OCI-LY1 (cell line): ENCODE data around the gene SDK1.

Source experiments
- H2AFZ ChIP-seq: fragments of 200-600 bp; sonication (generic), shearing (Covaris generic); 2 replicates; pipeline ENCODE4 v1.6.0; 2014; ENCODE audit warnings: antibody characterized with exemption, mild to moderate bottlenecking, low read length
- H3F3A ChIP-seq: fragments of 200-600 bp; sonication (generic), shearing (Covaris generic); 2 replicates; pipeline ENCODE4 v1.6.0; 2014; ENCODE audit warnings: mild to moderate bottlenecking, antibody characterized with exemption, low read length, moderate library complexity; ENCODE audit not compliant: insufficient read depth
- H3K27ac ChIP-seq: fragments of 200-600 bp; sonication (generic); 2 replicates; pipeline ENCODE4 v1.5.1; 2014; ENCODE audit warnings: low read length, mixed run types, mild to moderate bottlenecking, low read depth; ENCODE audit not compliant: poor library complexity, severe bottlenecking
- H3K27me3 ChIP-seq: fragments of 200-600 bp; sonication (generic); 2 replicates; pipeline ENCODE4 v1.6.0; 2014; ENCODE audit warnings: antibody characterized with exemption, mild to moderate bottlenecking, low read length, moderate library complexity; ENCODE audit not compliant: insufficient read depth
- H3K36me3 ChIP-seq: fragments of 200-600 bp; sonication (generic); 2 replicates; pipeline ENCODE4 v1.6.1; 2014; ENCODE audit warnings: mild to moderate bottlenecking, antibody characterized with exemption, low read length, moderate library complexity, mixed read lengths; ENCODE audit not compliant: insufficient read depth
- H3K4me1 ChIP-seq: fragments of 200-600 bp; sonication (generic); 2 replicates; pipeline ENCODE4 v1.5.1; 2014; ENCODE audit warnings: mild to moderate bottlenecking, low read length, moderate library complexity; ENCODE audit not compliant: insufficient read depth, severe bottlenecking
- H3K4me2 ChIP-seq: fragments of 200-600 bp; sonication (generic), shearing (Covaris generic); 2 replicates; pipeline ENCODE4 v1.6.1; 2014; ENCODE audit warnings: low read length
- H3K4me3 ChIP-seq: fragments of 200-600 bp; sonication (generic); 2 replicates; pipeline ENCODE4 v1.5.1; 2014; ENCODE audit warnings: low read length, low read depth, mild to moderate bottlenecking, mixed read lengths; ENCODE audit not compliant: poor library complexity, severe bottlenecking
- H3K79me2 ChIP-seq: fragments of 200-600 bp; shearing (Covaris generic); 2 replicates; pipeline ENCODE4 v1.6.1; 2016; ENCODE audit warnings: mixed run types, low read length, mixed read lengths; ENCODE audit not compliant: insufficient read depth
- H3K9ac ChIP-seq: fragments of 200-600 bp; sonication (generic), shearing (Covaris generic); 2 replicates; pipeline ENCODE4 v1.6.1; 2014; ENCODE audit warnings: mild to moderate bottlenecking, low read length, mixed read lengths
- H3K9me2 ChIP-seq: fragments of 200-600 bp; sonication (generic), shearing (Covaris generic); 2 replicates; pipeline ENCODE4 v1.6.1; 2014; ENCODE audit warnings: low read depth, mild to moderate bottlenecking, low read length, mixed read lengths
- H3K9me3 ChIP-seq: fragments of 200-600 bp; shearing (Covaris generic); 2 replicates; pipeline ENCODE4 v1.6.1; 2014; ENCODE audit warnings: low read length, mixed read lengths
- H4K20me1 ChIP-seq: fragments of 200-600 bp; sonication (generic), shearing (Covaris generic); 2 replicates; pipeline ENCODE4 v1.6.0; 2016; ENCODE audit warnings: mild to moderate bottlenecking, low read length; ENCODE audit not compliant: insufficient read depth
- EZH2 ChIP-seq: fragments of 200-600 bp; sonication (generic), shearing (Covaris generic); IDR thresholded peaks from 2 replicates; pipeline ENCODE4 v1.8.0; 2017; ENCODE audit warnings: borderline replicate concordance, mixed run types, mild to moderate bottlenecking, antibody characterized with exemption, low read length, moderate library complexity, mixed read lengths
- TF ChIP-seq, protein P1 (sequence below): fragments of 200-600 bp; sonication (generic), shearing (Covaris generic); IDR thresholded peaks from 2 replicates; pipeline ENCODE4 v1.5.1; 2017; ENCODE audit warnings: mild to moderate bottlenecking, antibody characterized with exemption, low read length, moderate library complexity, mixed read lengths

The SDK1 gene

GRCh38 chr7:4108951-4109350 is 807.9 kb downstream of the SDK1 start:
- no peaks in the 10 kb centered on the region for H3K27me3 ChIP-seq
- no peaks in the 10 kb centered on the region for H3K9me2 ChIP-seq
- no peak overlapping the region for H3K4me3 ChIP-seq
- no peak overlapping the region for H3K9ac ChIP-seq
- peaks cover 10% of the 10 kb centered on the region for H3K36me3 ChIP-seq
- no peaks in the 10 kb centered on the region for H3K79me2 ChIP-seq
- no peaks in the 10 kb centered on the region for H4K20me1 ChIP-seq
- TF ChIP-seq, protein P1, sequence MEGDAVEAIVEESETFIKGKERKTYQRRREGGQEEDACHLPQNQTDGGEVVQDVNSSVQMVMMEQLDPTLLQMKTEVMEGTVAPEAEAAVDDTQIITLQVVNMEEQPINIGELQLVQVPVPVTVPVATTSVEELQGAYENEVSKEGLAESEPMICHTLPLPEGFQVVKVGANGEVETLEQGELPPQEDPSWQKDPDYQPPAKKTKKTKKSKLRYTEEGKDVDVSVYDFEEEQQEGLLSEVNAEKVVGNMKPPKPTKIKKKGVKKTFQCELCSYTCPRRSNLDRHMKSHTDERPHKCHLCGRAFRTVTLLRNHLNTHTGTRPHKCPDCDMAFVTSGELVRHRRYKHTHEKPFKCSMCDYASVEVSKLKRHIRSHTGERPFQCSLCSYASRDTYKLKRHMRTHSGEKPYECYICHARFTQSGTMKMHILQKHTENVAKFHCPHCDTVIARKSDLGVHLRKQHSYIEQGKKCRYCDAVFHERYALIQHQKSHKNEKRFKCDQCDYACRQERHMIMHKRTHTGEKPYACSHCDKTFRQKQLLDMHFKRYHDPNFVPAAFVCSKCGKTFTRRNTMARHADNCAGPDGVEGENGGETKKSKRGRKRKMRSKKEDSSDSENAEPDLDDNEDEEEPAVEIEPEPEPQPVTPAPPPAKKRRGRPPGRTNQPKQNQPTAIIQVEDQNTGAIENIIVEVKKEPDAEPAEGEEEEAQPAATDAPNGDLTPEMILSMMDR: no peak
- TF ChIP-seq EZH2: no peak
- H3K27ac ChIP-seq: no peak overlapping the region
- peaks cover 2% of the 10 kb centered on the region for H3K4me1 ChIP-seq
- H3K4me2 ChIP-seq: no peak overlapping the region
- H2AFZ ChIP-seq: no peak overlapping the region
- no peaks in the 10 kb centered on the region for H3K9me3 ChIP-seq
- no peaks in the 10 kb centered on the region for H3F3A ChIP-seq

GRCh38 chr7:4109481-4110110 is 808.5 kb downstream of the SDK1 start:
- H3K27ac ChIP-seq: no peak overlapping the region
- no peaks in the 10 kb centered on the region for H3K9me3 ChIP-seq

GRCh38 chr7:4110438-4110837 is 809.4 kb downstream of the SDK1 start:
- no peaks in the 10 kb centered on the region for H4K20me1 ChIP-seq
- H3K4me2 ChIP-seq: no peak overlapping the region
- H3K36me3 ChIP-seq: peaks cover 19% of the 10 kb centered on the region
- no peaks in the 10 kb centered on the region for H3F3A ChIP-seq
- H3K27ac ChIP-seq: no peak overlapping the region
- H3K9me3 ChIP-seq: no peaks in the 10 kb centered on the region
- no peaks in the 10 kb centered on the region for H3K27me3 ChIP-seq
- H2AFZ ChIP-seq: no peak overlapping the region
- H3K9me2 ChIP-seq: no peaks in the 10 kb centered on the region
- no peaks in the 10 kb centered on the region for H3K79me2 ChIP-seq
- H3K9ac ChIP-seq: no peak overlapping the region
- H3K4me1 ChIP-seq: no peaks in the 10 kb centered on the region
- TF ChIP-seq, protein P1: no peak
- no peak for TF ChIP-seq EZH2
- no peak overlapping the region for H3K4me3 ChIP-seq

More at GRCh38 chr7:4109481-4110110, 808.5 kb downstream of the SDK1 start:
- Histone ChIP-seq H3K9me2 (no peaks in the 10 kb centered on the region), H3K27me3 (no peaks in the 10 kb centered on the region), H3K9ac (no peak overlapping the region), H4K20me1 (no peaks in the 10 kb centered on the region), H2AFZ (no peak overlapping the region), H3K36me3 (peaks cover 16% of the 10 kb centered on the region), H3K4me3 (no peak overlapping the region), H3F3A (no peaks in the 10 kb centered on the region), H3K4me1 (no peaks in the 10 kb centered on the region), H3K79me2 (no peaks in the 10 kb centered on the region), H3K4me2 (no peak overlapping the region)
- TF ChIP-seq, protein P1: no peak
- TF ChIP-seq EZH2: no peak
